GM11168 (cell line): Measurements from ENCODE around the gene ATOH1.

Experiments
- in situ Hi-C: fragments of 300-500 bp; cut with MboI; formaldehyde crosslinking; loops from one replicate; pipeline ENCODE4 v1.12.0; 2022; ENCODE audit warnings: low sequenced_read_pairs; ENCODE audit not compliant: unreplicated experiment

The ATOH1 gene, protein sequence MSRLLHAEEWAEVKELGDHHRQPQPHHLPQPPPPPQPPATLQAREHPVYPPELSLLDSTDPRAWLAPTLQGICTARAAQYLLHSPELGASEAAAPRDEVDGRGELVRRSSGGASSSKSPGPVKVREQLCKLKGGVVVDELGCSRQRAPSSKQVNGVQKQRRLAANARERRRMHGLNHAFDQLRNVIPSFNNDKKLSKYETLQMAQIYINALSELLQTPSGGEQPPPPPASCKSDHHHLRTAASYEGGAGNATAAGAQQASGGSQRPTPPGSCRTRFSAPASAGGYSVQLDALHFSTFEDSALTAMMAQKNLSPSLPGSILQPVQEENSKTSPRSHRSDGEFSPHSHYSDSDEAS

DNA sequence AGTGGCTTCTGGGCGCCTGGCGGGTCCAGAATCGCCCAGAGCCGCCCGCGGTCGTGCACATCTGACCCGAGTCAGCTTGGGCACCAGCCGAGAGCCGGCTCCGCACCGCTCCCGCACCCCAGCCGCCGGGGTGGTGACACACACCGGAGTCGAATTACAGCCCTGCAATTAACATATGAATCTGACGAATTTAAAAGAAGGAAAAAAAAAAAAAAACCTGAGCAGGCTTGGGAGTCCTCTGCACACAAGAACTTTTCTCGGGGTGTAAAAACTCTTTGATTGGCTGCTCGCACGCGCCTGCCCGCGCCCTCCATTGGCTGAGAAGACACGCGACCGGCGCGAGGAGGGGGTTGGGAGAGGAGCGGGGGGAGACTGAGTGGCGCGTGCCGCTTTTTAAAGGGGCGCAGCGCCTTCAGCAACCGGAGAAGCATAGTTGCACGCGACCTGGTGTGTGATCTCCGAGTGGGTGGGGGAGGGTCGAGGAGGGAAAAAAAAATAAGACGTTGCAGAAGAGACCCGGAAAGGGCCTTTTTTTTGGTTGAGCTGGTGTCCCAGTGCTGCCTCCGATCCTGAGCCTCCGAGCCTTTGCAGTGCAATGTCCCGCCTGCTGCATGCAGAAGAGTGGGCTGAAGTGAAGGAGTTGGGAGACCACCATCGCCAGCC lies at the start of gene ATOH1:
Gene ATOH1 (plus strand): TSS at position 422 of the 663 bp plus-strand sequence. CDS start 174 bp downstream, at position 596.
- in situ Hi-C loops: no loop called here

DNA sequence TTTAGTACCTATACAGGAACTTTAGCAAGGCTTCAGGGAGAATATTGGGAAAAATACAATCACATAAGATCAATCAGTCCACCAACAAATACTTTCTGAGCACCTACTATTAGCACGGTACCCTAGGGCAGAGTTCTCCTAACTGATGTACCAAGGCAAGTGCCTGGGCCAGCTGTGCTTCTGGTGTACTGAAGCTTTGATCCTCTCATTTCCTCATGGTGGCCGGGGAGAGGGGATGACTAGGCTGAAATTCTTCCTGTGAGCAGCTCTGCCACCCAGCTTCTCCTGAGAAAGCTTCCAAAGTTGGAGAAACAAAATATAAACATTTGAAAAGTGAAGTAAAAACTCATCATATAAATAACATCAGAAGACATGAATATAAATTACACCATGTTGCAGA lies 49.3 kb upstream of the ATOH1 start:
- in situ Hi-C loops: loop anchor here (25.0 kb wide), 1 partner anchor 608 kb away; no protein-coding TSS in a partner anchor

DNA sequence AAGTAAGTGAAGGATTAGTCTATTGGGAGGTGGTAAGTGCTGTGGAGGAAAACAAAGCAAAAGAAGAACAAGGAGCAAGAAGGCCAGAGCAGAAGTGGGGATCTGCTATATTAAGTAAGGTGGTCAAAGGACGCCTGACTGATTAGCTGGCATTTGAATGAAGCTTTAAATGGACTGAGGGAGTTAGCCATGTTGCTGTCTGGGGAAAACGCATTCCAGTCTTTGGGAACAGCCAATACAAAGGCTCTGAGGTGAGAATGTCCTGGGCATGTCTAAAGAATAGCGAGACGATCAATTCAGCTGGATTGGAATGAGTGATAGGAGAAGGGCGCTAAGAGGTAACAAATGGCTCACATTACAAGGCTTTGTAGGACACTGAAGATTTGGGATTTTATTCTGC lies 48.5 kb upstream of the ATOH1 start:
- in situ Hi-C loops: loop anchor here (25.0 kb wide), 1 partner anchor 607 kb away; no protein-coding TSS in a partner anchor

DNA sequence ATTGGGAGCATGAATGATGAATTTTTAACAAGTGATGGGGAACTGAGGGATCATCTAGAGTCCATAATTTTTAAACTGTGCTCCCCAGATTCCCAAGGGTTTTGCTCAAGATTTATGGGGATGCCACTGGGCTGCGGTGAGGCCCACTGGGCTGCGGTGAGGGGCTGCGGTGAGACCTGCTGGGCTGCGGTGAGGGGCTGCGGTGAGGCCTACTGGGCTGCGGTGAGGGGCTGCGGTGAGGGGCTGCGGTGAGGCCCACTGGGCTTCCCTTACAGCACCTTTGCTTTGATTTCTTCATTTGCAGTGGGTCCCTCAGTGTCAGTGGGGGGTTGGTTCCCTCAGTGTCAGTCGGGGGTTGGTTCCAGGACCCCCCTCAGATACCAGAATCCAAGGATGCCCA lies 47.4 kb upstream of the ATOH1 start:
- in situ Hi-C loops: loop anchor here (25.0 kb wide), 1 partner anchor 606 kb away; no protein-coding TSS in a partner anchor

DNA sequence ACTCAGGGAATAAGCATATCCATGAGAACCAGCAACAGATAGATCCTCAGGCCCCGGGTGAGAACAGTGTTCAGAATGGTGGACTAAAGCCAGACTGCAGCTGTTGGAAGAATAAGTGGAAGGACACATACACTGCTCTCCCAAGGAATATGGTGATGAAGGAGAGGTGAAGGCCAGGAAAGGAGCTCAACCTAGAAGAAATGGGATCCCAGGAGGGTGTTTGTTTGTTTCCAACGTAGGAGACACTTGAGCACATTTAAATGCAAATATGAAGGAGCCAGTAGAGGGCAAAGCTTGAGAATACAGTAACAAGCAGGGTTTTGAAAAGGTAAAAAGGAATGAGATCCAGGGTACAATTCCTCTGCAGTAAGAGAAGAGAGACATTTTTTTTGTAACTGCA lies 42.4 kb upstream of the ATOH1 start:
- in situ Hi-C loops: loop anchor here (25.0 kb wide), 1 partner anchor 601 kb away; no protein-coding TSS in a partner anchor

DNA sequence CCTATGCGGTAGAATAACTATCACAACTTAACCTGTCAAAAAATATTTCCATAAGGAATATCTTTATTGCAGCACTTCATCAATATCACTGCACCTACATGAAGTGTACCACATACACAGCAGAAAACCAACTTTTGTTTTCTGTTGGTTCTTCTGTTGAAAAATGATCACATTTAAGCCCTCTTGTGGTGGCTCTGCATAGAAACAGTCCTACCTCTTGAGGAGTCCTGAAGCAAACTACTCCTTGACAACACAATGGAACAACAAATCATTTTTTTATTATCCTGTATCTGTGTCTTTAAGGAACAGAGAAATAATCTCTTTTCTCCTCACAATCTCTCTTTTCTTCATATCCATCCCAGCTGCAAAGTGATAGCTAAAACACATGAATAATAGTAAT lies 39.8 kb upstream of the ATOH1 start:
- in situ Hi-C loops: loop anchor here (25.0 kb wide), 1 partner anchor 599 kb away; no protein-coding TSS in a partner anchor

DNA sequence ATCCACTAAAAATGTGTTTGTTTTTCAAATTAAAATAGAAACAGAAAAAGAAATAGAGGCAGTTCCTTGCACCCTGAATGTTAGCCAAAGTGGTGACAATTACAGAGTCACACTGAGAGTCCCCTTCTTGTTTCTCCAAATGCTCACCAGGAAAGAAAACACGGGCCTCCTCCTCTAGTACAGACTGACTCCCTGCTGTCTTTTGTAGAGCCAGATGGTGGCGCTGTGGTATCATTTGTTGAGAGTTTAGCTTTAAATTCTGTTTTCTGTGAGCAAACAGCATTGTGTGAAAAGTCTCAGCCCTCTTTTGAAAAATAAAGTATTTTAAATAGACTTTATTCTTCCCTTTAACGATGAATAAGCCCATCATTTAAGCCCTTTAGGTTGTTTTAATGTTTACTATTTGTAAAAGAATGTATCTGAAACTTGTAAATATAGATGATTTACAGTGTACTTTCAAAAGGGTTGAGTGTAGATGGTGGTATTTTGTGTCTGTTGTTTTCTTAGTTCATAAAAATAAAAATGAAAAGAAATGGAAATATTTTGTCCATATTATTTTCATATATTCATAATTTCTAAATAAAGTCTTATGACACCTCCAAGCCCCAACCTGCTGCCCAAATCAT lies 36.9 kb upstream of the ATOH1 start:
- in situ Hi-C loops: loop anchor here (25.0 kb wide), 1 partner anchor 596 kb away; no protein-coding TSS in a partner anchor

DNA sequence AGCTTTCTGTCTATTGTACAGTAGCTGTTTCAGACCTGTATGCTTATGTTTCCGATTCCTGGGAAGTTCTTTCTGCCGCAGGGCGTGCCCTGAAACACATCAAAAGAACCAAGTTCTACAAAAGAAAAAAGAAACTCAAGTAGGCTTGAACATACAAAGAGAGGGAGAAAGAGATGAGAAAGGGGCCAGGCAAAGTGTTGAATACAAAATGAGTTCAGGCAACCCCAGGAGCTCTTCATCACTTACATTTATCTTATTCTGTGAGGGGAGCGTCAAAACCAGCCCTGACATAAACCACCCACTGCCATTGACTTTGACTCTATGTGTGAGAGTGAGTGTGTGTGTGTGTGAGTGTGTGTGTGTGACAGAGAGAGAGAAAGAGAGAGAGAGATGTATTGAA lies 26.5 kb upstream of the ATOH1 start:
- in situ Hi-C loops: no loop called here

DNA sequence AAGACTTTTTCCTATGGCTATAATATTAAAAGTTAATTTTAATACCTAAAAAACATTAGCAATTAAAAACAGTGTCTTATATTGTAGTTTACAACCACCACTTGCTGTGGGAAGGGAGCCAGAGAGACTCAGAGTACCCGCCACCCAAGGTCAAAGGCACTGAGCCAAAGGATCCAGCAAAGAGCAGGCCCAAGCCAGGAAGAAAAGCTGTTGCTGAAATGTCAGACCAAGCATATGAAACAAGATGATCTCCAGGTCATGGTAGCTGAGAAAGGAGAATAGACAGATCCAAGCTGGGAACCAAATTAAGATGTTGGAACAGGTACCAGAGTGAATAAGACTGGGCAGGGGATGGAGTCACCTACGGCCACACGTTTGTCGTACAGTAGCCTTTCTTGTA lies 18.8 kb upstream of the ATOH1 start:
- in situ Hi-C loops: no loop called here

DNA sequence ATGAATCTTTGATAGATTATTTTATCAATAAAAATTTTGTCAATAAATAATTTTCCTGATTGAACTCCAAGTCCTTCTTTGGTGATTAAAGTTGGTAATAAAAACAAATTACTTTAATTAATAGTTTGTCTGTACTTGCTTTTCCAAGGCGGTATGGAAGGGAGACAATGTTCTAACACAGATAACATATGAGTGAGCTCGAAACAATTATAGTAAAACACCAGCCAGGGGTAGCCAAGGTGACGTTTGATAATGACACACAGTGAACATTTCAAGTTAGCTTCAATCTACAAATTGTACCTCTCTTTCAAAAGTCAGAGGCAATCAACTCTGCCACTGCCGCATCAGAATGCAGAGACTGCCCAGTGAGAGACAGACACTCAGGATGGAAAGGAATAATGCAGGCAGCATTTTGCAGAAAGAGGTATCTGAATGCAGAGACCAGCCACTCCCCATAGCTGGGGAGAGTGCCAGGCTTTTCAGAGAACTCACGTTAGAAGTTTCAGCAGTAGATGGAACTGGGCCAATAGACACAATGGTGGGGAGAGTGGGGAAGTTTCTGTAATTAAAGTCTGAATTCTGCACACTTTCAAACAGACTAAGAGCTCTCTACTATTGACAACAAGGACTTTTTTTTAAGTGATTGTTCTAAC lies 18.1 kb upstream of the ATOH1 start:
- in situ Hi-C loops: no loop called here

DNA sequence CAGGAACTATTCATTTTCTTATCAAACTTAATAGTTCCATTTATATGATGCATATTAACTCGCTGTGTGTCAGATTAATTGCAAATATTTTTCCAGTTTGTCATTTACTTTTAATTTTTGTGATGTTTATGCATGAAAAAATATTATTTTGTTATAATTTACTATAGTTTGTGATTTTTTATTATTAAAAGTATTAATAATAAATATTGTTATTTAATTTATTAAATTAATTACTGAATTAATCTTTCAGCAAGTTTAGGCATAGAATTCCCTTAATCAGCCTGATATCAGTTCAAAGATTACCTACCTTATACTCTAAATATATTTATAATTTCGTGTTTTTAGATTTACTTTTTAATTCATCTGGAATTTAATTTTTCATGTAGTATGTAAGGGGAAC lies 15.5 kb upstream of the ATOH1 start:
- in situ Hi-C loops: no loop called here

DNA sequence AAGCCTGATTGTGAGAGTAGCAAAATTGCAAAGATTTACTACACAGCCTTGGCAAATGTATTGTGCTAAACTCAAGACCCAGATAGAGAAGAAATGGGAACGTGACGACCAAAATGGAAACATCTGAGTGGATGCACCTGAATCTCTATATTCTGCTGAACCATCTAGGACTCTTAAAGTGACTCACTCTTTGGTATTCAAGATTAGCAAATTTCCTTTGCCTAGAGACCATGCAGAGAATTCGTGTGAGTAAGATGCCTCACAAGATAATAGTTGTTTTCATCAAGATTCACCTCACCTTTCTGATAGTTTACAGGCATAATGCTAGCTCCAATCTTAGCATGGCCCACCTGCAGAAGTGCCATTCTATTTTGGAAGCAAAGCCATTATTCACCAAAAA lies 14.4 kb upstream of the ATOH1 start:
- in situ Hi-C loops: no loop called here

DNA sequence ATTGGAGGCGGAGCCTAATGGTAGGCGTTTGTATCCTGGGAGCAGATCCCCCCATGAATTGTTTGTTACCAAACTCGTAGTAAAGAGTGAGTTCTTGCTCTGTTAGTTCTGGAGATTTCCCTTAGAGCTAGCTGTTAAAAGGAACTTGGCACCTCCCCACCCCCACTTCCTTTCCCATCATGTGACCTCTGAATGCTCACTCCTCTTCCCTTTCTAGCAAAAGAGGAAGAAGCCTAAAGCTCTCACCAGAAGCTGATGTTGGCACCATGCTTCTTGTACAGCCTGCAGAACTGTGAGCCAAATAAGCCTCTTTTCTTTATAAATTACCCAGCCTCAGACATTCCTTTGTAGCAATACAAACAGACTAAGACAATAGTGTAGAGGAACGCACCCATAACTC lies 13.8 kb upstream of the ATOH1 start:
- in situ Hi-C loops: no loop called here

DNA sequence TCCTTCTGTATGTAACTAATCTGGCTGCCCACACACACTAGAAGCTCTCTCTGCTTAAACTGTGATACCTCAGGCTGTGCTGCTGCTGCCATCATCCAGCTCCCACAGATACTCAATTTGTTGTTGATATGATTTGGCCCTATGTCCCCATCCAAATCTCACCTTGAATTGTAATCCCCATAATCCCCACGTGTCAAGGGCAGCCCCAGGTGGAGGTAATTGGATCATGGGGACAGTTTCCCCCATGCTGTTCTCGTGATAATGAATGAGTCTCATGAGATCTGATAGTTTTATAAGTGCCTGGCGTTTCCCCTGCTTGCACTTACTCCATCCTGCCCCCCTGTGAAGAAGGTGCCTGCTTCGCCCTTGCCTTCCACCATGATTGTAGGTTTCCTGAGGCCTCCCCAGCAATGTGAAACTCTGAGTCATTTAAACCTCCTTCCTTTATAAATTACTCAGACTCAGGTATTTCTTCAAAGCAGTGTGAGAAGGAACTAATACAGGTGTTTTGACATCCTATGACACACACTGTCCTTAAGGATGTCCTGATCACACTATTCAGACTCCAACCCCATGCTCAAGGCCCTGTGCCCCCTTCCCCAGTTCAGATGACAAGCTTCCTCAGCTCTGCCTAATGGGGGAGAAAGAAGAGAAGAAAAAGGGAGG lies 2.9 kb upstream of the ATOH1 start:
- in situ Hi-C loops: no loop called here

DNA sequence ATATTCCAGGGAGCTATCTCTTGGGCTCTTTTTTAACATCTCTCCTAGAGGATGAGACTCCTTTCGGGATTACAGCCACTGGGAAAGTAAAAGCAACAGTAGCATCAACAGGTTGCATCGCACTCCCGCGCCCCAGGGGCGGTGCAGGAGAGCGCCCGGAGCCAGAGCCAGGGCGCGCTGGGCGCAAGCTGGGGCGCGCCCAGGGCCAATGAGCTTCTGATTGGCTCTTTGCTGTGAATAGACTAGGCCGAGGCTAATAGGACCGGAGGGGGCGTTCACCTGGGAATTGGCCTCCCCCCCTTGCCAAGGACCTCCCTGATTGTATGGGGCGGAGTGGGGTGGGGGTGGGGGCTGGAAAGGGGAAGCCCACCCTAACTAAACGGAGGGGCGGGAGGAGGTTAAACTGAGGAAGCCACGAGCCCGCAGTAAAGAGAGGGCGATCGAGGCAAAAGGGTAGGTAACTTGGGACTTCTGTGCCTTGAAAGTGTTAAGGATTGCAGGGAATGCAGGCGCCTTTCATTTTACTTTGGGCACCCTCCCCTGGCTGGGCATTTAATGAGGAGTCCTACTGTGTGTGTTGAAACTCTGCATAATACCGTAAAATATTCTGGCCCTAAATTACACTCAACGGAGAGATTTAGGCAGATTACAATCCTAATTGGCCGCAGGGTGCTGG lies 1.1 kb upstream of the ATOH1 start:
- in situ Hi-C loops: no loop called here

DNA sequence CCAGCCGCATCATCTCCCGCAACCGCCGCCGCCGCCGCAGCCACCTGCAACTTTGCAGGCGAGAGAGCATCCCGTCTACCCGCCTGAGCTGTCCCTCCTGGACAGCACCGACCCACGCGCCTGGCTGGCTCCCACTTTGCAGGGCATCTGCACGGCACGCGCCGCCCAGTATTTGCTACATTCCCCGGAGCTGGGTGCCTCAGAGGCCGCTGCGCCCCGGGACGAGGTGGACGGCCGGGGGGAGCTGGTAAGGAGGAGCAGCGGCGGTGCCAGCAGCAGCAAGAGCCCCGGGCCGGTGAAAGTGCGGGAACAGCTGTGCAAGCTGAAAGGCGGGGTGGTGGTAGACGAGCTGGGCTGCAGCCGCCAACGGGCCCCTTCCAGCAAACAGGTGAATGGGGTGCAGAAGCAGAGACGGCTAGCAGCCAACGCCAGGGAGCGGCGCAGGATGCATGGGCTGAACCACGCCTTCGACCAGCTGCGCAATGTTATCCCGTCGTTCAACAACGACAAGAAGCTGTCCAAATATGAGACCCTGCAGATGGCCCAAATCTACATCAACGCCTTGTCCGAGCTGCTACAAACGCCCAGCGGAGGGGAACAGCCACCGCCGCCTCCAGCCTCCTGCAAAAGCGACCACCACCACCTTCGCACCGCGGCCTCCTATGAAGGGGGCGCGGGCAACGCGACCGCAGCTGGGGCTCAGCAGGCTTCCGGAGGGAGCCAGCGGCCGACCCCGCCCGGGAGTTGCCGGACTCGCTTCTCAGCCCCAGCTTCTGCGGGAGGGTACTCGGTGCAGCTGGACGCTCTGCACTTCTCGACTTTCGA lies 654 bp downstream of the ATOH1 start:
- in situ Hi-C loops: no loop called here

DNA sequence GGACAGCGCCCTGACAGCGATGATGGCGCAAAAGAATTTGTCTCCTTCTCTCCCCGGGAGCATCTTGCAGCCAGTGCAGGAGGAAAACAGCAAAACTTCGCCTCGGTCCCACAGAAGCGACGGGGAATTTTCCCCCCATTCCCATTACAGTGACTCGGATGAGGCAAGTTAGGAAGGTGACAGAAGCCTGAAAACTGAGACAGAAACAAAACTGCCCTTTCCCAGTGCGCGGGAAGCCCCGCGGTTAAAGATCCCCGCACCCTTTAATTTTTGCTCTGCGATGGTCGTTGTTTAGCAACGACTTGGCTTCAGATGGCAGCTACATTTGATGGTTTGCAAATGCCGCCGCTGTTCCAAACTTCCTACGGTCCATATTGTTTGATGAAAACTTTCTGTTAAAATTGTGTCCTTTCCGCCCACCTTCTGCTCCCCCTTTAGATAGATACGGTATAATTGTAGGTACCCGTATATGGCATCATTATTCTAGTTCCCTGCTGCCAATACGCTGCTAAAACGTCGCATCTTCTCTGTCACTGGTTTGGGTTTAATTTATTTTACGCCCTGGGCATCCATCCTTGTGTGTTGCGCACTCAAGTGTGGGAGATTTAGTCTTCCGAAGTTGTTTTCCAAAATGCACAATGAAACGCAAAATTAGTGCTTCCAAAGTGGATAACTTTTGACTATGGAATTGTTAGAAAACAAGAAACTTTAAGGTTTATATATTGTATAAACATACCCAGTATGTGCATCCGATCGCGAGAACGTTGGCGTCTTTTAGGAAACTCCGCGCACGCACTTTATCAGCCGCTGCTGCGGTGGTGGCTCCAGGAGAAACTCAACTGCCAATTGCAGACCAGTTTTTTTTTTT lies 1.5 kb downstream of the ATOH1 start:
- in situ Hi-C loops: no loop called here
